Gastroesophageal sphincter (tissue), 3 donors: ENCODE data around the gene NOP14.
"Not testable (repeated sequence)": the region's sequence is repeated elsewhere in the genome, so short reads cannot be mapped to it uniquely, and the experiment has no call there.

ENCODE experiments used
- CTCF ChIP-seq, 4 experiments: fragments of 200-600 bp in 2 of 4; fragments of 450-650 bp in 2 of 4; sonication (generic) in 1 of 4; IDR thresholded peaks; one replicate each; pipeline ENCODE4 v1.5.1; 2017 to 2019; ENCODE audit warnings: antibody characterized with exemption in 4 of 4, mild to moderate bottlenecking in 2 of 4, moderate library complexity in 2 of 4
- POLR2A ChIP-seq, 2 donors: fragments of 450-650 bp; IDR thresholded peaks; one replicate each; pipeline ENCODE4 v1.6.1; 2017; ENCODE audit warnings: antibody characterized with exemption in 2 of 2, mild to moderate bottlenecking in 2 of 2, moderate library complexity in 1 of 2
- POLR2AphosphoS5 ChIP-seq: sonication (generic); formaldehyde crosslinking; IDR thresholded peaks from one replicate; pipeline ENCODE4 v1.6.1; 2017; ENCODE audit warnings: antibody characterized with exemption

- not testable (repeated sequence) for TF ChIP-seq POLR2AphosphoS5; CTCF (IDR thresholded peaks at IDR 0.05); POLR2A (IDR thresholded peaks at IDR 0.05)
These were observed 46.5 kb downstream of the NOP14 start for GRCh38 chr4:2916696-2917095.
